Naive thymus-derived CD8-positive, alpha-beta T cell (primary cell): ENCODE measurements around the gene TBC1D23. TPM values are rescaled to one million over a fixed set of nuclear protein-coding genes. Genes with fewer than 3 reads are reported as not detected.
A peak's percentile ranks its signal among the peaks of the same experiment; 100 is the strongest.
"Not testable (repeated sequence)": the region's sequence is repeated elsewhere in the genome, so short reads cannot be mapped to it uniquely, and the experiment has no call there.

Experiments
- ATAC-seq, 2 donors: fragments of 150-1000 bp; cut with Tn5 transposase in 1 of 2; sonication (Bioruptor Pico), chemical (Tn5 transposase) in 1 of 2; 1 replicate in 1 of 2; 2 replicates in 1 of 2; pipeline ENCODE4 v1.10.0; 2021; ENCODE audit warnings: mild to moderate bottlenecking in 2 of 2, moderate library complexity in 2 of 2
- POLR2A ChIA-PET: fragments of 350-600 bp; sonication (Branson Sonifier 250); formaldehyde crosslinking; loops from one replicate; lab custom pipeline; 2021; ENCODE audit warnings: antibody characterized with exemption; lab: Charles Lee
- DNase-seq, 10 donors: peaks; one replicate each; pipeline versions ENCODE4 v3.0.0 to v3.0.0-alpha.2; 2020 to 2022
- H3K27ac Mint-ChIP-seq, 10 donors: one replicate each; pipeline ENCODE4 v1.8.0; 2020 to 2022; ENCODE audit warnings: mild to moderate bottlenecking in 10 of 10, mixed read lengths in 10 of 10, moderate library complexity in 4 of 10, inconsistent platforms in 1 of 10
- H3K27me3 Mint-ChIP-seq, 5 donors: one replicate each; pipeline ENCODE4 v1.8.0; 2021 to 2022; ENCODE audit warnings: mixed read lengths in 5 of 5
- H3K36me3 Mint-ChIP-seq, 3 donors: one replicate each; pipeline ENCODE4 v1.8.0; 2020 to 2022; ENCODE audit warnings: mixed read lengths in 3 of 3, mild to moderate bottlenecking in 2 of 3, inconsistent platforms in 1 of 3
- H3K4me1 Mint-ChIP-seq, 4 donors: one replicate each; pipeline ENCODE4 v1.8.0; 2021 to 2022; ENCODE audit warnings: mixed read lengths in 4 of 4
- H3K4me3 Mint-ChIP-seq, 10 donors: one replicate each; pipeline ENCODE4 v1.8.0; 2020 to 2022; ENCODE audit warnings: mild to moderate bottlenecking in 10 of 10, mixed read lengths in 10 of 10, moderate library complexity in 6 of 10, inconsistent platforms in 1 of 10
- H3K9me3 Mint-ChIP-seq, 9 donors: one replicate each; pipeline ENCODE4 v1.8.0; 2020 to 2022; ENCODE audit warnings: mixed read lengths in 9 of 9, mild to moderate bottlenecking in 3 of 9, inconsistent platforms in 1 of 9, moderate library complexity in 1 of 9
- polyA plus RNA-seq, 3 donors: library from polyadenylated mRNA; unstranded; fragments of 300-500 nt; fragmentation: Illumina TruSeq; gene quantifications; one replicate each; pipeline ENCODE4 v1.2.3, GENCODE V29; 2021
- total RNA-seq, 8 experiments: library from RNA in 2 of 8; stranded (reverse) in 2 of 8; gene quantifications; one replicate each; pipeline ENCODE4 v1.2.3 and lab custom pipeline; 2021 to 2026

The TBC1D23 gene
- total and polyA plus RNA-seq, 5 experiments from 2014 or later: 12.7 to 35.9 (median 17.1) TPM

GRCh38 chr3:100231668-100232067 lies 29.1 kb upstream of the TBC1D23 start:
- no peaks in the 10 kb centered on the region for H3K9me3 Mint-ChIP-seq
- POLR2A ChIA-PET: no interaction called here
- no peaks in the 10 kb centered on the region for H3K36me3 Mint-ChIP-seq
- H3K27ac Mint-ChIP-seq: no peak overlapping the region
- peaks cover 0 to 5% (median 0%) of the 10 kb centered on the region in 4 donors for H3K4me1 Mint-ChIP-seq
- peaks cover 0 to 4% (median 1%) of the 10 kb centered on the region in 5 donors for H3K27me3 Mint-ChIP-seq
- DNase-seq (no peak), ATAC-seq (no peak)
- no peak overlapping the region for H3K4me3 Mint-ChIP-seq

GRCh38 chr3:100234364-100234763 lies 26.4 kb upstream of the TBC1D23 start:
- H3K36me3 Mint-ChIP-seq: peaks cover 0 to 4% (median 4%) of the 10 kb centered on the region in 3 donors
- peaks cover 0 to 3% (median 1%) of the 10 kb centered on the region in 5 donors for H3K27me3 Mint-ChIP-seq
- ATAC-seq: no peak

GRCh38 chr3:100238599-100238998 lies 22.2 kb upstream of the TBC1D23 start:
- no peaks in the 10 kb centered on the region for H3K27me3 Mint-ChIP-seq
- peaks cover 0 to 4% (median 4%) of the 10 kb centered on the region in 3 donors for H3K36me3 Mint-ChIP-seq
- H3K4me1 Mint-ChIP-seq: no peaks in the 10 kb centered on the region
- no peak for DNase-seq
- POLR2A ChIA-PET: no interaction called here
- H3K27ac Mint-ChIP-seq: no peak overlapping the region
- H3K4me3 Mint-ChIP-seq: no peak overlapping the region
- ATAC-seq: no peak
- peaks cover 0 to 11% (median 5%) of the 10 kb centered on the region in 9 donors for H3K9me3 Mint-ChIP-seq

More at GRCh38 chr3:100234364-100234763, 26.4 kb upstream of the TBC1D23 start:
- POLR2A ChIA-PET: no interaction called here
- peaks cover 0 to 1% (median 0%) of the 10 kb centered on the region in 4 donors for H3K4me1 Mint-ChIP-seq
- no peak overlapping the region for H3K27ac Mint-ChIP-seq
- H3K9me3 Mint-ChIP-seq: peaks cover 0 to 11% (median 4%) of the 10 kb centered on the region in 9 donors
- H3K4me3 Mint-ChIP-seq: no peak overlapping the region
- no peak for DNase-seq

- H3K27ac Mint-ChIP-seq, POLR2A ChIA-PET, H3K27me3 Mint-ChIP-seq, ATAC-seq, DNase-seq, H3K4me1 Mint-ChIP-seq, H3K36me3 Mint-ChIP-seq, H3K4me3 Mint-ChIP-seq: not testable (repeated sequence)
- peaks cover 0 to 11% (median 5%) of the 10 kb centered on the region in 9 donors for H3K9me3 Mint-ChIP-seq
Observed at GRCh38 chr3:100242471-100242870, 18.3 kb upstream of the TBC1D23 start.

- no peak for DNase-seq
- Mint-ChIP-seq H3K27ac (peak overlapping the region in 1 of 10 donors; percentile 43), H3K4me1 (no peaks in the 10 kb centered on the region), H3K4me3 (no peak overlapping the region), H3K9me3 (peaks cover 0 to 2% (median 0%) of the 10 kb centered on the region in 9 donors), H3K27me3 (no peaks in the 10 kb centered on the region), H3K36me3 (no peaks in the 10 kb centered on the region)
- no peak for ATAC-seq
- POLR2A ChIA-PET: no interaction called here
Observed at GRCh38 chr3:100244264-100244663, 16.5 kb upstream of the TBC1D23 start.

- Mint-ChIP-seq H3K36me3 (no peaks in the 10 kb centered on the region), H3K9me3 (peaks cover 0 to 2% (median 0%) of the 10 kb centered on the region in 9 donors), H3K27ac (no peak overlapping the region), H3K4me3 (no peak overlapping the region), H3K4me1 (no peaks in the 10 kb centered on the region), H3K27me3 (no peaks in the 10 kb centered on the region)
- DNase-seq (no peak), ATAC-seq (no peak)
- POLR2A ChIA-PET: no interaction called here
Observed at GRCh38 chr3:100245136-100245535, 15.7 kb upstream of the TBC1D23 start.

- Mint-ChIP-seq H3K4me1 (no peaks in the 10 kb centered on the region), H3K27ac (peak overlapping the region in 1 of 10 donors; percentile 36), H3K4me3 (no peak overlapping the region), H3K27me3 (peaks cover 0 to 1% (median 0%) of the 10 kb centered on the region in 5 donors), H3K9me3 (peaks cover 0 to 2% (median 0%) of the 10 kb centered on the region in 9 donors), H3K36me3 (no peaks in the 10 kb centered on the region)
- ATAC-seq (no peak), DNase-seq (no peak)
- POLR2A ChIA-PET: no interaction called here
Observed at GRCh38 chr3:100245927-100246326, 14.9 kb upstream of the TBC1D23 start.

GRCh38 chr3:100246999-100247398 lies 13.8 kb upstream of the TBC1D23 start:
- H3K4me3 Mint-ChIP-seq: no peak overlapping the region
- POLR2A ChIA-PET: no interaction called here
- H3K36me3 Mint-ChIP-seq: no peaks in the 10 kb centered on the region
- ATAC-seq (no peak), DNase-seq (no peak)
- no peaks in the 10 kb centered on the region for H3K9me3 Mint-ChIP-seq
- H3K27ac Mint-ChIP-seq: no peak overlapping the region
- peaks cover 0 to 1% (median 0%) of the 10 kb centered on the region in 5 donors for H3K27me3 Mint-ChIP-seq
- H3K4me1 Mint-ChIP-seq: no peaks in the 10 kb centered on the region

GRCh38 chr3:100252001-100252400 lies 8.8 kb upstream of the TBC1D23 start:
- H3K4me1 Mint-ChIP-seq: peaks cover 0 to under 1% (median 0%) of the 10 kb centered on the region in 4 donors
- DNase-seq: no peak
- POLR2A ChIA-PET: no interaction called here
- ATAC-seq: no peak
- peaks cover 0 to 1% (median 0%) of the 10 kb centered on the region in 5 donors for H3K27me3 Mint-ChIP-seq
- no peaks in the 10 kb centered on the region for H3K36me3 Mint-ChIP-seq
- no peak overlapping the region for H3K27ac Mint-ChIP-seq
- no peak overlapping the region for H3K4me3 Mint-ChIP-seq
- no peaks in the 10 kb centered on the region for H3K9me3 Mint-ChIP-seq

GRCh38 chr3:100254168-100254777 lies 6.5 kb upstream of the TBC1D23 start:
- DNase-seq (peak in 4 of 10 donors; percentile 19 to 40 (median 30)), ATAC-seq (peak; percentile 47 to 70)
- H3K36me3 Mint-ChIP-seq: no peaks in the 10 kb centered on the region
- H3K27ac Mint-ChIP-seq: no peak overlapping the region
- POLR2A ChIA-PET: no interaction called here
- H3K27me3 Mint-ChIP-seq: peaks cover 0 to 1% (median 0%) of the 10 kb centered on the region in 5 donors
- H3K4me1 Mint-ChIP-seq: peaks cover 2 to 11% (median 5%) of the 10 kb centered on the region in 4 donors
- no peak overlapping the region for H3K4me3 Mint-ChIP-seq
- H3K9me3 Mint-ChIP-seq: no peaks in the 10 kb centered on the region

GRCh38 chr3:100256731-100257151 lies 4.1 kb upstream of the TBC1D23 start:
- DNase-seq (no peak), ATAC-seq (no peak)
- POLR2A ChIA-PET: no interaction called here
- no peaks in the 10 kb centered on the region for H3K36me3 Mint-ChIP-seq
- H3K4me1 Mint-ChIP-seq: peaks cover 17 to 32% (median 29%) of the 10 kb centered on the region in 4 donors
- H3K27me3 Mint-ChIP-seq: no peaks in the 10 kb centered on the region
- H3K27ac Mint-ChIP-seq: no peak overlapping the region
- H3K4me3 Mint-ChIP-seq: no peak overlapping the region
- no peaks in the 10 kb centered on the region for H3K9me3 Mint-ChIP-seq

GRCh38 chr3:100257586-100257985 lies 3.2 kb upstream of the TBC1D23 start:
- ATAC-seq (no peak), DNase-seq (no peak)
- Mint-ChIP-seq H3K4me3 (no peak overlapping the region), H3K9me3 (no peaks in the 10 kb centered on the region), H3K27me3 (no peaks in the 10 kb centered on the region), H3K4me1 (peaks cover 21 to 38% (median 34%) of the 10 kb centered on the region in 4 donors), H3K27ac (peak overlapping the region in 3 of 10 donors; percentile 3 to 28 (median 9)), H3K36me3 (no peaks in the 10 kb centered on the region)
- POLR2A ChIA-PET: interaction anchor here (1.2 kb wide), 1 partner anchor 144 kb away, joined by 3 read pairs; the partner anchor contains the start of gene LNP1

GRCh38 chr3:100260081-100260684 lies 609 bp upstream of the TBC1D23 start:
- peak in 1 of 2 donors; percentile 0 for ATAC-seq
- H3K9me3 Mint-ChIP-seq: no peaks in the 10 kb centered on the region

More at GRCh38 chr3:100260081-100260684, 609 bp upstream of the TBC1D23 start:
- H3K4me1 Mint-ChIP-seq: peaks cover 40 to 64% (median 59%) of the 10 kb centered on the region in 4 donors
- DNase-seq: peak in 1 of 10 donors; percentile 9
- H3K27ac Mint-ChIP-seq: peak overlapping the region; percentile 97 to 100 (median 99)
- no peaks in the 10 kb centered on the region for H3K27me3 Mint-ChIP-seq
- peaks cover 0 to 8% (median 0%) of the 10 kb centered on the region in 3 donors for H3K36me3 Mint-ChIP-seq
- POLR2A ChIA-PET: interaction anchor here (0.6 to 3.2 kb wide), 11 partner anchors 15 to 1737 kb away, joined by 3 to 26 read pairs (median 4); partner anchors contain the start of genes CLDND1, CMSS1, DCBLD2 and LNP1
- H3K4me3 Mint-ChIP-seq: peak overlapping the region; percentile 85 to 100 (median 98)
